GM12878 (cell line): ENCODE results near the gene ADARB1. TPM values are rescaled to one million over a fixed set of nuclear protein-coding genes. Genes with fewer than 3 reads are reported as not detected.

Experiments used
- ATF2 ChIP-seq: IDR thresholded peaks from 2 replicates; pipeline ENCODE4 v1.6.1; 2012; ENCODE audit warnings: low read length, inconsistent platforms
- CBX3 ChIP-seq: fragments of 200-600 bp; sonication (generic); IDR thresholded peaks from 2 replicates; pipeline ENCODE4 v1.6.1; 2016; ENCODE audit warnings: low read depth, borderline replicate concordance
- CREM ChIP-seq: IDR thresholded peaks from 2 replicates; pipeline ENCODE4 v1.6.1; 2014; ENCODE audit warnings: antibody characterized with exemption, low read depth
- EED ChIP-seq: sonication (generic); IDR thresholded peaks from 2 replicates; pipeline ENCODE4 v1.6.1; 2016; ENCODE audit warnings: antibody characterized with exemption, low read depth
- ELK1 ChIP-seq: IDR thresholded peaks from 2 replicates; pipeline ENCODE4 v1.6.1; 2012; ENCODE audit warnings: low read depth, low read length, improper control_type of control experiment
- EP300 ChIP-seq, 2 experiments: fragments of 150-350 bp in 1 of 2; IDR thresholded peaks; 2 replicates each; pipeline ENCODE4 v1.6.1; 2011 to 2012; ENCODE audit warnings: low read depth in 2 of 2, low read length in 2 of 2, borderline replicate concordance in 1 of 2, improper control_type of control experiment in 1 of 2, inconsistent platforms in 1 of 2; ENCODE audit not compliant: control insufficient read depth in 1 of 2
- ETV6 ChIP-seq, 2 experiments: fragments of 450-650 bp in 1 of 2; IDR thresholded peaks in 1 of 2; conservative IDR thresholded peaks in 1 of 2; 2 replicates each; pipeline ENCODE4 v1.6.1; 2014; ENCODE audit warnings: antibody characterized with exemption in 1 of 2, borderline replicate concordance in 1 of 2, low read depth in 1 of 2, mild to moderate bottlenecking in 1 of 2, moderate library complexity in 1 of 2
- HCFC1 ChIP-seq: fragments of 150-350 bp; IDR thresholded peaks from 2 replicates; pipeline ENCODE4 v1.6.1; 2014; ENCODE audit warnings: low read length
- IKZF2 ChIP-seq, 2 experiments: fragments of 450-650 bp; IDR thresholded peaks; 2 replicates each; pipeline ENCODE4 v1.6.1; 2017; ENCODE audit warnings: mild to moderate bottlenecking in 2 of 2, moderate library complexity in 2 of 2
- JUND ChIP-seq: IDR thresholded peaks from 2 replicates; pipeline ENCODE4 v1.6.1; 2012; ENCODE audit warnings: low read depth, mild to moderate bottlenecking, low read length, improper control_type of control experiment, moderate library complexity
- MTA2 ChIP-seq: fragments of 450-650 bp; IDR thresholded peaks from 2 replicates; pipeline ENCODE4 v1.6.1; 2016; ENCODE audit warnings: low read depth, mild to moderate bottlenecking, moderate library complexity
- NBN ChIP-seq: fragments of 450-650 bp; IDR thresholded peaks from 2 replicates; pipeline ENCODE4 v1.6.1; 2016
- RELA ChIP-seq: fragments of 450-650 bp; IDR thresholded peaks from 2 replicates; pipeline ENCODE4 v1.8.0; 2014; ENCODE audit warnings: borderline replicate concordance; ENCODE audit not compliant: partially characterized antibody
- REST ChIP-seq: IDR thresholded peaks from 2 replicates; pipeline ENCODE4 v1.6.1; 2012; ENCODE audit warnings: mild to moderate bottlenecking, low read depth, low read length
- RUNX3 ChIP-seq: IDR thresholded peaks from 2 replicates; pipeline ENCODE4 v1.6.1; 2012; ENCODE audit warnings: low read length, inconsistent platforms
- SIX5 ChIP-seq: IDR thresholded peaks from 2 replicates; pipeline ENCODE4 v1.6.1; 2011; ENCODE audit warnings: mild to moderate bottlenecking, low read depth, low read length, moderate library complexity; ENCODE audit not compliant: severe bottlenecking
- SREBF2 ChIP-seq: IDR thresholded peaks from 2 replicates; pipeline ENCODE4 v1.6.1; 2012; ENCODE audit warnings: mild to moderate bottlenecking, low read length
- ZBED1 ChIP-seq: IDR thresholded peaks from 2 replicates; pipeline ENCODE4 v1.6.1; 2016; ENCODE audit warnings: borderline replicate concordance
- ZNF217 ChIP-seq: fragments of 450-650 bp; IDR thresholded peaks from 2 replicates; pipeline ENCODE4 v1.6.1; 2017; ENCODE audit warnings: antibody characterized with exemption, mild to moderate bottlenecking
- polyA plus RNA-seq, 11 experiments: library from polyadenylated mRNA; depleted of rRNA in 4 of 11; unstranded in 6 of 11; stranded (reverse) in 5 of 11; fragments of >200 nt; fragmentation: Nextera tagmentation in 4 of 11; fragmentation: Illumina TruSeq in 1 of 11; extraction: Ambion mirVana in 4 of 11; extraction: Trizol in 1 of 11; gene quantifications; 1 replicate in 1 of 11; 2 replicates in 10 of 11; pipeline versions ENCODE4 v1.2.1 to v1.2.3, GENCODE V29; 2011 to 2016; ENCODE audit warnings: inconsistent platforms in 2 of 11, missing spikeins in 2 of 11, low read depth in 1 of 11
- total RNA-seq, 4 experiments: library from RNA; depleted of rRNA in 3 of 4; stranded (reverse); fragments of >200 nt in 3 of 4; fragmentation: Illumina TruSeq in 1 of 4; extraction: Trizol in 1 of 4; gene quantifications; 2 replicates each; pipeline versions ENCODE4 v1.2.1 to v1.2.3, GENCODE V29; 2013 to 2021

The ADARB1 gene
- total and polyA plus RNA-seq, 10 of the 15 experiments (the other 5 are each of a cell fraction or from before 2014, with no cell fraction given), result 5.7 to 61.7 (median 25.3) TPM

- TF ChIP-seq ATF2 (peak; percentile 68), ETV6 (conservative IDR thresholded peaks at IDR 0.05 in 1 of 2, IDR thresholded peaks at IDR 0.05 in 1 of 2; ENCODE audit: borderline replicate concordance in 1 of 2, low read depth in 1 of 2) (peak in 1 of 2 experiments; percentile 23; a peak in 1 of 4 replicates), RUNX3 (no peak), JUND (peak; percentile 67; the same call in 1 of the 2 replicates), SIX5 (no peak), EED (peak; percentile 69), IKZF2 (IDR thresholded peaks at IDR 0.05) (peak; percentile 63 to 66; a peak in 3 of 4 replicates), RELA (no peak), EP300 (IDR thresholded peaks at IDR 0.05; ENCODE audit: borderline replicate concordance in 1 of 2, control insufficient read depth in 1 of 2, low read depth in 2 of 2, low read length in 2 of 2) (peak; percentile 32 to 43; a peak in 1 of 4 replicates), ELK1 (no peak), SREBF2 (no peak), CBX3 (no peak), HCFC1 (no peak), MTA2 (0 out of 2 replicates have a peak, but pooled peaks have one; percentile 8), NBN (no peak), ZBED1 (no peak), CREM (peak; percentile 66; the same call in 1 of the 2 replicates), ZNF217 (no peak), REST (no peak)
Measured at GRCh38 chr21:45209046-45209445, 134.7 kb downstream of the ADARB1 start (continued).
